Measurements from ENCODE around the gene NDFIP1.

Gene NDFIP1

GRCh38 chr5:142091922-142092321, 16.7 kb upstream of the NDFIP1 start:
- no peak for DNase-seq (ENCODE audit: low read depth in 2 of 2)

- peak in 1 of 2 donors; percentile 31 for DNase-seq (ENCODE audit: low read depth in 2 of 2)
Observed at GRCh38 chr5:142095035-142095434, 13.5 kb upstream of the NDFIP1 start.

- peak; percentile 50 to 62 for DNase-seq (ENCODE audit: low read depth in 2 of 2)
Observed at GRCh38 chr5:142095651-142096330, 12.8 kb upstream of the NDFIP1 start.

GRCh38 chr5:142096382-142096781, 12.2 kb upstream of the NDFIP1 start:
- no peak for DNase-seq (ENCODE audit: low read depth in 2 of 2)

GRCh38 chr5:142097681-142098080, 10.9 kb upstream of the NDFIP1 start:
- no peak for DNase-seq (ENCODE audit: low read depth in 2 of 2)

GRCh38 chr5:142098275-142098674, 10.3 kb upstream of the NDFIP1 start:
- DNase-seq (ENCODE audit: low read depth in 2 of 2), result no peak

- DNase-seq (ENCODE audit: low read depth in 2 of 2), result no peak
Observed at GRCh38 chr5:142098931-142099330, 9.6 kb upstream of the NDFIP1 start.

GRCh38 chr5:142100307-142100706, 8.3 kb upstream of the NDFIP1 start:
- DNase-seq (ENCODE audit: low read depth in 2 of 2), result no peak

GRCh38 chr5:142102980-142103740, 5.4 kb upstream of the NDFIP1 start:
- no peak for DNase-seq (ENCODE audit: low read depth in 2 of 2)

- DNase-seq (ENCODE audit: low read depth in 2 of 2), result no peak
Observed at GRCh38 chr5:142104491-142104890, 4.1 kb upstream of the NDFIP1 start.

- no peak for DNase-seq (ENCODE audit: low read depth in 2 of 2)
Observed at GRCh38 chr5:142106061-142106460, 2.5 kb upstream of the NDFIP1 start.

- no peak for DNase-seq (ENCODE audit: low read depth in 2 of 2)
Observed at GRCh38 chr5:142107036-142107735, 1.4 kb upstream of the NDFIP1 start.

GRCh38 chr5:142107736-142108431, 695 bp upstream of the NDFIP1 start:
- no peak for DNase-seq (ENCODE audit: low read depth in 2 of 2)

GRCh38 chr5:142109331-142110045, 909 bp downstream of the NDFIP1 start:
- DNase-seq (ENCODE audit: low read depth in 2 of 2), result no peak

- DNase-seq (ENCODE audit: low read depth in 2 of 2), result no peak
Observed at GRCh38 chr5:142110046-142110531, 1.5 kb downstream of the NDFIP1 start.

- no peak for DNase-seq (ENCODE audit: low read depth in 2 of 2)
Observed at GRCh38 chr5:142110988-142111687, 2.6 kb downstream of the NDFIP1 start.

GRCh38 chr5:142114687-142115086, 6.1 kb downstream of the NDFIP1 start:
- DNase-seq (ENCODE audit: low read depth in 2 of 2), result no peak

GRCh38 chr5:142115937-142116614, 7.5 kb downstream of the NDFIP1 start:
- DNase-seq (ENCODE audit: low read depth in 2 of 2), result no peak

- no peak for DNase-seq (ENCODE audit: low read depth in 2 of 2)
Observed at GRCh38 chr5:142117579-142118151, 9.1 kb downstream of the NDFIP1 start.

All from stimulated activated CD8-positive, alpha-beta memory T cell treated with anti-CD3 and anti-CD28 coated beads, Interleukin-2, amount 100 ng/mL, for 1 hour (primary cell).